ENCODE measurements around the gene CSTPP1. TPM values are rescaled to one million over a fixed set of nuclear protein-coding genes. Genes with fewer than 3 reads are reported as not detected.

The CSTPP1 gene
- total RNA-seq, 4 donors from 2014 or later, result 31.8 to 42.1 (median 39.1) TPM

- Histone ChIP-seq H3K36me3 (peaks cover 0 to 59% (median 0%) of the 10 kb centered on the region in 3 donors), H3K27me3 (no peaks in the 10 kb centered on the region), H3K4me3 (no peak overlapping the region), H3K4me1 (no peaks in the 10 kb centered on the region), H3K9me3 (no peaks in the 10 kb centered on the region), H3K27ac (no peak overlapping the region)
- no peak for DNase-seq
- TF ChIP-seq POLR2A (IDR thresholded peaks at IDR 0.05), result no peak
- TF ChIP-seq, protein P1, sequence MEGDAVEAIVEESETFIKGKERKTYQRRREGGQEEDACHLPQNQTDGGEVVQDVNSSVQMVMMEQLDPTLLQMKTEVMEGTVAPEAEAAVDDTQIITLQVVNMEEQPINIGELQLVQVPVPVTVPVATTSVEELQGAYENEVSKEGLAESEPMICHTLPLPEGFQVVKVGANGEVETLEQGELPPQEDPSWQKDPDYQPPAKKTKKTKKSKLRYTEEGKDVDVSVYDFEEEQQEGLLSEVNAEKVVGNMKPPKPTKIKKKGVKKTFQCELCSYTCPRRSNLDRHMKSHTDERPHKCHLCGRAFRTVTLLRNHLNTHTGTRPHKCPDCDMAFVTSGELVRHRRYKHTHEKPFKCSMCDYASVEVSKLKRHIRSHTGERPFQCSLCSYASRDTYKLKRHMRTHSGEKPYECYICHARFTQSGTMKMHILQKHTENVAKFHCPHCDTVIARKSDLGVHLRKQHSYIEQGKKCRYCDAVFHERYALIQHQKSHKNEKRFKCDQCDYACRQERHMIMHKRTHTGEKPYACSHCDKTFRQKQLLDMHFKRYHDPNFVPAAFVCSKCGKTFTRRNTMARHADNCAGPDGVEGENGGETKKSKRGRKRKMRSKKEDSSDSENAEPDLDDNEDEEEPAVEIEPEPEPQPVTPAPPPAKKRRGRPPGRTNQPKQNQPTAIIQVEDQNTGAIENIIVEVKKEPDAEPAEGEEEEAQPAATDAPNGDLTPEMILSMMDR (IDR thresholded peaks at IDR 0.05), result no peak
These were observed 227.3 kb downstream of the CSTPP1 start for GRCh38 chr11:47163898-47164297.

DNA sequence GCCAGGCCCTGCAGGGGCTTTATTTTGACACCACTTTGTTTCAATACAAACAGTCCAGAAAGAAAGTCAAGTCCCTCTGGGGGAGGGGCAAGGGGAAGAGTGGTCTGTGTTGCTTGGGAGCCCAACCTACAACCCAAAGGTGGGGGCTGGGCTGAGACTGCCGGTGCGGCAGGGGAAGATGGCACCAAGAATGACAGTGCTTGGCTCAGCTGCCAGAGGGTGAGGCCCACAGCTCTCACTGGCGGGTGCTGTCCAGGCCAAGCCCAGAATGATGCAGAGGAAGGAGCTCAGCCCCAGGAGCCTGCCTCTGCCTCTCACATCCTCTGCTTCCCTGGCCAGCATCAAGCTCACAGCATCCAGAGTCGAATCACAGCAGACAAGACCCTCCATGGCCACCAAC lies 227.8 kb downstream of the CSTPP1 start:
- H3K4me3 ChIP-seq, result no peak overlapping the region
- no peak overlapping the region for H3K27ac ChIP-seq
- no peaks in the 10 kb centered on the region for H3K9me3 ChIP-seq
- H3K36me3 ChIP-seq, result peaks cover 0 to 63% (median 0%) of the 10 kb centered on the region in 3 donors
- no peaks in the 10 kb centered on the region for H3K27me3 ChIP-seq
- TF ChIP-seq, protein P1 (IDR thresholded peaks at IDR 0.05), result no peak
- TF ChIP-seq POLR2A (IDR thresholded peaks at IDR 0.05), result no peak
- no peaks in the 10 kb centered on the region for H3K4me1 ChIP-seq
- DNase-seq, result no peak

DNA sequence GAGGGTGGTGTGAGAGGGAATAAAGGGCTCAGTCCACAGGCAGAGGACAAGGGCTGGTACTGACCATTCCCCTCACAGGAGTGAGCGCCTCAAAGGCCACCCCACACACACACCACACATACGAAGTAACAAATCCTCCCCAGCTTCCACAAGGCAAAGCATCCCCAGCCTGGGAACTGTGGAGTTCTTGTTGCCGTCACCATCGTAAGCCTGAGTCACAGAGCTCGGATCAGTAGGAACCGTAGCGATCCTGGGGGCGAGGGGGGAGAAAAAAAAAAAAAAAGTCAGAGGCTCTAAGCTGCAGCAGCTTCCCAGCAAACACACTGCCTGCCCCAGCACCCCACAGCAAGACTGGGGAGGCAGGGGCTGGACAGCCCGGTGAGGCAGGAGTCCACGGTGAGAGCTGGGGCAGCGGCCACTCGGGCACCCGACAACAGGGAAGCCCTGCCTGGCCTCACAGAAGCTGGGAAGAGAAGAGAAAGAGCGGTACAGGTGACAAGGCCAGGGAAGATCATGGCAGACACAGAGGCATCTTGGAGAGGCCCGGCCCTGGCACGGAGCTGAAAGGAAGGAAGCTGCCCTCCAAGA lies 228.8 kb downstream of the CSTPP1 start:
- TF ChIP-seq POLR2A (IDR thresholded peaks at IDR 0.05), result no peak
- TF ChIP-seq, protein P1 (IDR thresholded peaks at IDR 0.05), result no peak
- no peak for DNase-seq
- Histone ChIP-seq H3K36me3 (peaks cover 0 to 73% (median 0%) of the 10 kb centered on the region in 3 donors), H3K4me1 (no peaks in the 10 kb centered on the region), H3K27ac (no peak overlapping the region), H3K4me3 (no peak overlapping the region), H3K9me3 (no peaks in the 10 kb centered on the region), H3K27me3 (no peaks in the 10 kb centered on the region)

DNA sequence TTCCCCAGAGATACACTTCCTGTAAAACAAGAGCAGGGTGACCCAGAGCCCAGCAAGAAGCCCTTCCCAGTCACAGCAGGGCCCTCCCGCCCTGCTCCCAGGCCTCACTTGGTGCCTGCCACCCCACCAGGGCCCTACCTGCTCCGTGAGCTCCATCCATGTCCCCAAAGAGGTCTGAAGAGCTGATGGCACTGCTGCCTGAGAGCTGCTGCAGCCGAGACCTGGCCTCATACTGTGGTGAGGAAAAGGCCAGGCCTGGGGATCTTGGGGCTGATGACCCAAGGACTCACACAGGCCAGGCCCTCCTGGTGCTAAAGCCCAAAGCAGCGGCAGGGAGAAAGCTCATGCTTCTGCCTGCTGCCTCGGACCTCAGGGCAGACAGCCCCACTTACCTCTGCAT lies 229.8 kb downstream of the CSTPP1 start:
- Histone ChIP-seq H3K27me3 (no peaks in the 10 kb centered on the region), H3K36me3 (peaks cover 0 to 84% (median 0%) of the 10 kb centered on the region in 3 donors), H3K4me1 (no peaks in the 10 kb centered on the region), H3K27ac (no peak overlapping the region), H3K9me3 (no peaks in the 10 kb centered on the region), H3K4me3 (no peak overlapping the region)
- no peak for DNase-seq
- no peak for TF ChIP-seq POLR2A (IDR thresholded peaks at IDR 0.05)
- TF ChIP-seq, protein P1 (IDR thresholded peaks at IDR 0.05), result no peak

GRCh38 chr11:47171061-47171838 lies 234.7 kb downstream of the CSTPP1 start:
- TF ChIP-seq, protein P1 (IDR thresholded peaks at IDR 0.05), result no peak
- TF ChIP-seq POLR2A (IDR thresholded peaks at IDR 0.05), result no peak
- H3K27me3 ChIP-seq, result no peaks in the 10 kb centered on the region
- H3K9me3 ChIP-seq, result no peaks in the 10 kb centered on the region
- DNase-seq, result no peak
- peaks cover 0 to 88% (median 0%) of the 10 kb centered on the region in 3 donors for H3K36me3 ChIP-seq
- H3K4me1 ChIP-seq, result peaks cover 0 to 22% (median 8%) of the 10 kb centered on the region in 4 donors
- H3K27ac ChIP-seq, result no peak overlapping the region
- no peak overlapping the region for H3K4me3 ChIP-seq

Data from Peyer's patch (tissue), 4 donors.